GM21717 (cell line): ENCODE measurements around the gene PUM1.

Experiments
- ATAC-seq: cut with Tn5 transposase; IDR thresholded peaks from one replicate; pipeline ENCODE4 v1.9.1; 2021; ENCODE audit warnings: mild to moderate bottlenecking, moderate library complexity; ENCODE audit not compliant: unreplicated experiment

PUM1 gene

GRCh38 chr1:31032266-31032665, 33.3 kb downstream of the PUM1 start:
- no peak for ATAC-seq

- no peak for ATAC-seq
Observed at GRCh38 chr1:31031330-31032143, 34.0 kb downstream of the PUM1 start.

- ATAC-seq = no peak
Observed at GRCh38 chr1:31029026-31029425, 36.5 kb downstream of the PUM1 start.

GRCh38 chr1:31027693-31028526, 37.6 kb downstream of the PUM1 start:
- no peak for ATAC-seq

- no peak for ATAC-seq
Observed at GRCh38 chr1:31022259-31022658, 43.3 kb downstream of the PUM1 start.

DNA sequence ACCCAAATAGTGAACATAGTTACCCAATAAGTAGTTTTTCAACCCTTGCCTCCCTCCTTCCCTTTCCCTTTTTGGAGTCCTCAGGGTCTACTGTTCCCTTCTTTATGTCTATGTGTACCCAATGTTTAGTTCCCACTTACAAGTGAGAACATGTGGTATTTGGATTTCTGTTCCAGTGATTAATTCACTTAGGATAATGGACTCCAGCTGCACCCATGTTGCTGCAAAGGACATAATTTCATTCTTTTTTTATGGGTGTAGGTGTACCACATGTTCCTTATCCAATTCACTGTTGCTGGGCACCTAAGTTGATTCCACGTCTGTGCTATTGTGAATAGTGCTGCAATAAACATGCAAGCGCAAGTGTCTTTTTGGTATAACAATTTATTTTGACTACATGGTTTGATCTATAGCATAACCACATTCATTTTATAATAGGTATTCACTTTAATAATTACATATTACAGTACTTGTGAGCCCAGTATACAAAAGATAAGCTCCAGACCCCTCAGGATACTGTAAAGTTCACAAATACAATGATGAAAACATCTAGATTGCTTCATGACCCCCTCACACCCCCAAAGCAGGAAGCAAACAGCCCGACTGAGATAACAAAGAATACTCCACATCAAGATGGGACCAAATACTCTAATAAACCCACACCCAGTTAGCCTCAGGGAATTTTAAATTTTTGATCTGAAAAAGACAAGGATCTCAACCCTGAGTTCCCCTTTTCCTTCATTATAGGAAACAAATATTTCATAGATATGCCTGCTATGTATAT, 45.3 kb downstream of the PUM1 start:
- ATAC-seq = no peak

DNA sequence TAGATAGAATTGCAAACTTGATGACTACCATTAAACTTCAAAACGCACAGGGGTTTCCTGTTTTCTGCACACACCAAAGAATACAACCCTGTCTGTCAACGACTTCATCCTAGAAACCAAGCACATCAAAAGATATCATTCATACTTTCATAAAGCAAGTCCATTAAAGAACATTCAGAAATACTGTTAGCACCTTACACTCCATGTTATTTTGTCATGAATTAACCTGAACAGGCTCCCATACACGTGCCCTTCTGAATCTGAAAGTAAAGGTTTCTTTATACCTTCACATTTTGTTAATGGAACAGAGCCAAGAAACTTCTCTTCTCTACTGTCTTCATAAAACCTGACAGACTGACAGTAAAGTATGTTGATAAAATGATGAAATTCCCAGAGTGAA, 46.1 kb downstream of the PUM1 start:
- ATAC-seq = no peak

DNA sequence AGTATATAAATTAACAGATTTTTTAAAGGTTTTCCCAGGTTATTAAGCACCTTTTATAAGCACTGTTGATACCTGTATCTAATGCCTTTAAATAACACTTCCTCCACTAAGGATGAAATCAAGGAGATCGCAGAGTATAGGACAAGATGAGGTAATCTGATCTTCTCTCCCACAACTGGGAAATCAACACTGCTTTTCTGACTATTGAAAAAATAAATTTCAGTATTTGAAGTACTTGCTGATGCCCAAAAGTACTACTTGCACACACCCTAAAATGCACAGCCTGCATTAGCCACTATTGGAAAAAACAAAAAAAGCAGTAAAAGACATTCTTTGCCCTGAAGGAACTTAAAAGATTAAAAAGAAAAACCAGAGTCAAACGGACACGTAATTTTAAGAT, 48.6 kb downstream of the PUM1 start:
- ATAC-seq = no peak

GRCh38 chr1:31013187-31013864, 52.2 kb downstream of the PUM1 start:
- ATAC-seq = peak; percentile 42

DNA sequence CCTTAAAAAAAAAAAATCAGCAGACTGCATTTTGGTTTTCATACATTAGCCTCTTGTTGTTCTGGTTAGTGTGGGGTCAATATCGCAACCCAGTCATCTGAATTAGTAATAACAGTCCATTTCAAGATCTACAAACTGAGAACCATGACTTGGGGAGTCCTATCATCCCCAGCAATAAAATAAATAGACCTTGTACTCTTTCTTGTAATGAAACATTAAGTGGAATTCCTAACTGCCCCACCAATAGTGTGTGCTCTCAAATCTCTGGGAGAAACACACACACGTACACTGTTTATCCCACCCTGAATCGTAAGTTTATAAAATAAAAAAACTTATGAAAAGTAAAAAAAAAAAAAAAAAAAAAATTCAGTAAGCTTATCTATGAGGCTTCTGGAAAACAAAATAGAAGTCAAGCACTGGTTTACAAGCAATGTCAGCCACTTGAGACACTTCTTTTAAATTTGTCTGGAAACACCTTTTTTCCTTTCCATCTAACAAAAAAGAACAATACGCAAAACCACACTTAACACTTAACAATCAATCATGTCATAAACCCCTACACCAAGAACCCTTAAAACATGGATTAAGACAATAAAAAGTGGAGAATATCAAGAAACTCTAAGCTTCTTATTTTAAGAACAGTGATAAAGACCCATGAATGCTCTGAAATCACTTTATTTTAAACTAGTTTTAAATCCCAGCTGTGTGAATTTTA, 53.1 kb downstream of the PUM1 start:
- no peak for ATAC-seq

DNA sequence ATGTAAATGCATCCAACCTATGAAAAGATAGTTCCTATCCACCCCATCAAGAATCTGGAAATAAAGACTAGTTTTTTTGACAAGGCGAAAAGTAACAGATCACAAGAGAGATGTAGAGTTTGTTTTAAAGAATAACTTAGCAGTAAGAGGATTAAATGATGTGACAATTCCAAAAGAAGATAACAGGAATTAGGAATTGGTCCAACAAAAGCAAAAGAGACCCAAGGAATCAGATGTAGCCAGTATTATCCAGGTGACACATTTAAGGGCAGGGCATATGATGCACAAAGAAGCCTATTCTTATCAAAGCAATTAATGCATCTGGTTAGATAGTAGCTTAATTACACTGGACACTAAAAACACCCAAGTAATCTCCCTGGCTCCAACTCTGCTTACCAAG, 53.8 kb downstream of the PUM1 start:
- no peak for ATAC-seq

- ATAC-seq = peak; percentile 48
Observed at GRCh38 chr1:31010086-31010989, 55.2 kb downstream of the PUM1 start.

- ATAC-seq = no peak
Observed at GRCh38 chr1:31007462-31007991, 58.0 kb downstream of the PUM1 start.

DNA sequence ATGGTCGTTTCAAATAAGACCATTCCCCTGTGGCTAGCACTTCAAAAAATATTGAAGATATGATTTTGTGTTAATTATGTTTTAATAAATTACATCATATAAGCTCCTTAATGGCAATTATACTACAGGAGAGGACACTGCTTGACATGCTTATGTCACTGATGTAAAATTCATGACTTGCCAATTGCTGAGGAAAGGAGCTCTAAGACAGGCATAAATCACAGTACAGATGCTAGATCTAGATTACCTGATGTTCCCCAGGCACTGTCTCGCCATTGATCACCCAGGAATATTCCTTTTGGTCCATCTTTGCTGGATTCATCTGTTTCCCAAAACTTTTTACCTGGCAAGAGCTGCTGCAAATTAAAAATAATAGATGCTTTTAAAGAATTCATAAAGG, 58.8 kb downstream of the PUM1 start:
- ATAC-seq = no peak

- no peak for ATAC-seq
Observed at GRCh38 chr1:31005617-31006166, 59.8 kb downstream of the PUM1 start.

GRCh38 chr1:31005198-31005597, 60.3 kb downstream of the PUM1 start:
- no peak for ATAC-seq

DNA sequence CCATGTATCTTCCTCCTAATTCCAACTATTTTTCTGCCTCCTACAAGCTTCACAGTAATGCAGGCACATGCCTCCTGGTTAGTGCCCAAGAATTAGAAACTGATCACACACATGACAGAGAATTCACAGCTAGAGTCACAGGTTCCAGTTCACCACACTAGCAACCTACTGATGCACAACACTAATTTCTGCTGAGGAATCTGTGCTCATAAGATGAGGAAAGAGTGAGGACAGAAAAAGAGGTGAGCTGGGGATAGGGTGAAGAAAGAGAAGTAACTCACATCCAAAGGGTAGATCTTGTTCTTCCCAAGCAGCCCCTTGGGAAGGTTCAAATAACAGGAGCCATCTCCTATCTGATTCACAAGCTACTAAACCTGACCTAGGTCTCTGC, 61.3 kb downstream of the PUM1 start:
- no peak for ATAC-seq

DNA sequence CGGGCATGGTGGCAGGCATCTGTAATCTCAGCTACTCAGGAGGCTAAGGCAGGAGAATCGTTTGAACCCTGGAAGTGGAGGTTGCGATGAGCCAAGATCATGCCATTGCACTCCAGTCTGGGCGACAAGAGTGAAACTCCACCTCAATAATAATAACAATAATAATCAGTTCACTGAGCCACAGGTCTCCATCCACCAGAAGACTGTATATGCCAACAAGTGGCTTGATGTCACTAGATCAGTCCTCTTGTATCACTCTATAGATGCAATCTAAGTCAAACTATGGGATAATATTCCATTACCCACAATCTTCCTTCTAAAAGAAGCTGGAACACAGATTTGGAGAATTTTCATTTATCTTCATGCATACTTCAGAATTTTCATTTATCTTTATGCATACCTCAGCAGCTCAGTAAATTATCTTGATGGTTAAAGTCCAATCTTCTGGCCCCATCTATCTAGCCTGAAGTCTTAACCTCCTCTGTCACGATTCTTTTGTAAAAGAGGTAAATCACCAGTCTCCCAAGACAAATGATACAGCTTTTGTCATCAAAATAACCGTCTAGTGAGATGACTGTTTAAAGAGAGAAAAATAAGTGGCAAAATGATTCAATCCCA, 61.8 kb downstream of the PUM1 start:
- no peak for ATAC-seq
